Liver (tissue), 3 donors: ENCODE data around the gene RYR2.

ENCODE experiments used
- EGR1 ChIP-seq, 2 donors: IDR thresholded peaks; 2 replicates each; pipeline ENCODE4 v1.6.1; 2016 to 2018; ENCODE audit warnings: antibody characterized with exemption in 2 of 2, low read depth in 2 of 2
- SP1 ChIP-seq: IDR thresholded peaks from 2 replicates; pipeline ENCODE4 v1.6.1; 2018; ENCODE audit warnings: antibody characterized with exemption, mild to moderate bottlenecking
- TF ChIP-seq, protein P1 (sequence below): fragments of 150-350 bp; IDR thresholded peaks from 2 replicates; pipeline ENCODE4 v1.5.1; 2017; ENCODE audit warnings: improper control_type of control experiment, low read depth, low read length; ENCODE audit not compliant: missing input control
- TF ChIP-seq, protein P2 (sequence below): IDR thresholded peaks from 2 replicates; pipeline ENCODE4 v1.6.1; 2016; ENCODE audit warnings: antibody characterized with exemption
- donor health status: healthy.
- donor health status: healthy.

DNA sequence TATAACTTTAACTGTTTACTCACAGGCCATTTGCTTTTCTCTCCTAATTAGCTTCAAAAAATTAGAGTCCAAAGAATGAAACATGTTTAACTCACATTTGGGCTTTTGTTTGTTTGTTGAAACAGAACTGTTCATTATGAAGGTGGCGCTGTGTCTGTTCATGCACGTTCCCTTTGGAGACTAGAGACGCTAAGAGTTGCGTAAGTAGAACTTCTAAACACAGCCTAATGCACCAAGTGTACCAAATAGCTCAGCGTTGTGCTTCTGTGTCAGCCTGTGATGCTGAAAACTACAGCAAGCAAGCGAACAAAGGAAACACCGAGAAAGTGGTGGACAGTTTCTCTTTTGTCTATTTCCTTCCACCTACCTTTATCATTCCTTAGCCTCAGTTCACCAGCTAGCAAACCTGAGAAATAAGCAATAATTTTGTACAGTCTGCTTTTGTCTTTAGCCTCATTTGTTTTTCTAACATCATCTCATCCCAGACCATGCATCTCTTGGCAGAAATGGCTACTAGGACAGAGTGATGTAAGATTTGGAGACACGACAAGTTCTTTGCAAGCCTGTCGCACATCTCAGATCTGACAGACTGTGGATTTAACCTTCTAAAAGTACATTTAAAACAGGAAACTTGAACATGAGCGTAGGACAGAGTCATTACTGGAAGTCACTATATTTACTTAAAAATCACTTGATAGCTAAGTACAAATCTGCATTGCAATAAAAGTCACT lies 375.1 kb downstream of the RYR2 start:
- TF ChIP-seq, protein P1, sequence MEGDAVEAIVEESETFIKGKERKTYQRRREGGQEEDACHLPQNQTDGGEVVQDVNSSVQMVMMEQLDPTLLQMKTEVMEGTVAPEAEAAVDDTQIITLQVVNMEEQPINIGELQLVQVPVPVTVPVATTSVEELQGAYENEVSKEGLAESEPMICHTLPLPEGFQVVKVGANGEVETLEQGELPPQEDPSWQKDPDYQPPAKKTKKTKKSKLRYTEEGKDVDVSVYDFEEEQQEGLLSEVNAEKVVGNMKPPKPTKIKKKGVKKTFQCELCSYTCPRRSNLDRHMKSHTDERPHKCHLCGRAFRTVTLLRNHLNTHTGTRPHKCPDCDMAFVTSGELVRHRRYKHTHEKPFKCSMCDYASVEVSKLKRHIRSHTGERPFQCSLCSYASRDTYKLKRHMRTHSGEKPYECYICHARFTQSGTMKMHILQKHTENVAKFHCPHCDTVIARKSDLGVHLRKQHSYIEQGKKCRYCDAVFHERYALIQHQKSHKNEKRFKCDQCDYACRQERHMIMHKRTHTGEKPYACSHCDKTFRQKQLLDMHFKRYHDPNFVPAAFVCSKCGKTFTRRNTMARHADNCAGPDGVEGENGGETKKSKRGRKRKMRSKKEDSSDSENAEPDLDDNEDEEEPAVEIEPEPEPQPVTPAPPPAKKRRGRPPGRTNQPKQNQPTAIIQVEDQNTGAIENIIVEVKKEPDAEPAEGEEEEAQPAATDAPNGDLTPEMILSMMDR, result no peak
- TF ChIP-seq SP1 (no peak), EGR1 (IDR thresholded peaks at IDR 0.05; ENCODE audit: low read depth in 2 of 2) (no peak)
- TF ChIP-seq, protein P2, sequence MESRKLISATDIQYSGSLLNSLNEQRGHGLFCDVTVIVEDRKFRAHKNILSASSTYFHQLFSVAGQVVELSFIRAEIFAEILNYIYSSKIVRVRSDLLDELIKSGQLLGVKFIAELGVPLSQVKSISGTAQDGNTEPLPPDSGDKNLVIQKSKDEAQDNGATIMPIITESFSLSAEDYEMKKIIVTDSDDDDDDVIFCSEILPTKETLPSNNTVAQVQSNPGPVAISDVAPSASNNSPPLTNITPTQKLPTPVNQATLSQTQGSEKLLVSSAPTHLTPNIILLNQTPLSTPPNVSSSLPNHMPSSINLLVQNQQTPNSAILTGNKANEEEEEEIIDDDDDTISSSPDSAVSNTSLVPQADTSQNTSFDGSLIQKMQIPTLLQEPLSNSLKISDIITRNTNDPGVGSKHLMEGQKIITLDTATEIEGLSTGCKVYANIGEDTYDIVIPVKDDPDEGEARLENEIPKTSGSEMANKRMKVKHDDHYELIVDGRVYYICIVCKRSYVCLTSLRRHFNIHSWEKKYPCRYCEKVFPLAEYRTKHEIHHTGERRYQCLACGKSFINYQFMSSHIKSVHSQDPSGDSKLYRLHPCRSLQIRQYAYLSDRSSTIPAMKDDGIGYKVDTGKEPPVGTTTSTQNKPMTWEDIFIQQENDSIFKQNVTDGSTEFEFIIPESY, result no peak
